ENCODE results near the gene GPC6.

GPC6 gene

GRCh38 chr13:94382960-94383359 is 1156.4 kb downstream of the GPC6 start:
- no peak for TF ChIP-seq GATA2 (IDR thresholded peaks at IDR 0.05; ENCODE audit: low read depth, low read length)

GRCh38 chr13:94384231-94384905 is 1157.8 kb downstream of the GPC6 start:
- no peak for TF ChIP-seq GATA2 (IDR thresholded peaks at IDR 0.05; ENCODE audit: low read depth, low read length)

GRCh38 chr13:94387047-94387446 is 1160.4 kb downstream of the GPC6 start:
- TF ChIP-seq GATA2 (IDR thresholded peaks at IDR 0.05; ENCODE audit: low read depth, low read length) (no peak), GATA3 (IDR thresholded peaks at IDR 0.05; ENCODE audit: low read depth, low read length) (no peak)

- no peak for TF ChIP-seq GATA2 (IDR thresholded peaks at IDR 0.05; ENCODE audit: low read depth, low read length)
- TF ChIP-seq GATA3 (IDR thresholded peaks at IDR 0.05; ENCODE audit: low read depth, low read length): no peak
Measured at GRCh38 chr13:94389604-94390351, 1163.2 kb downstream of the GPC6 start.

DNA sequence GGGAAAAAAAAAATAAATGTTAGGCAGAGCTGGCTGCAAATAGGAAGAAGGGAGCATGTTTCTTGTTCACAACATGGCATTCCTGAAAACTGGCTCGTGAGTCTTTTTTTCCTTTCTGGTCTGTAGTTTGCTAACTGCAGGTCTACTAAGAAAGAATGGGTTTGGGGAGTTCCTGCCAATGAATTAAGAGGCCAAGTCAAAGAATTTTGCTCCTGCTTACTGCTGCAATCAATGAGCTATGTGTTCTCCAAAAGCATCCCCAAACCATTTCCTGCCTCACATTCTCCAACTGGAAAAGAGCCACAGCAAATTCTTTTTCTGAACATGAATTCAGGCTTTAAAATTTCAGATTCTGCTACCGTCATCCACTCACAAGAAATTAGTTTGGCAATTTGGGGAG is 1164.3 kb downstream of the GPC6 start:
- TF ChIP-seq GATA3 (IDR thresholded peaks at IDR 0.05; ENCODE audit: low read depth, low read length): no peak
- TF ChIP-seq GATA2 (IDR thresholded peaks at IDR 0.05; ENCODE audit: low read depth, low read length): no peak

GRCh38 chr13:94394723-94395122 is 1168.1 kb downstream of the GPC6 start:
- TF ChIP-seq GATA2 (IDR thresholded peaks at IDR 0.05; ENCODE audit: low read depth, low read length) (no peak), GATA3 (IDR thresholded peaks at IDR 0.05; ENCODE audit: low read depth, low read length) (no peak)

GRCh38 chr13:94395860-94396259 is 1169.3 kb downstream of the GPC6 start:
- TF ChIP-seq GATA2 (IDR thresholded peaks at IDR 0.05; ENCODE audit: low read depth, low read length): no peak
- TF ChIP-seq GATA3 (IDR thresholded peaks at IDR 0.05; ENCODE audit: low read depth, low read length): no peak

- TF ChIP-seq GATA3 (IDR thresholded peaks at IDR 0.05; ENCODE audit: low read depth, low read length): no peak
- TF ChIP-seq GATA2 (IDR thresholded peaks at IDR 0.05; ENCODE audit: low read depth, low read length): no peak
Measured at GRCh38 chr13:94399812-94400211, 1173.2 kb downstream of the GPC6 start.

DNA sequence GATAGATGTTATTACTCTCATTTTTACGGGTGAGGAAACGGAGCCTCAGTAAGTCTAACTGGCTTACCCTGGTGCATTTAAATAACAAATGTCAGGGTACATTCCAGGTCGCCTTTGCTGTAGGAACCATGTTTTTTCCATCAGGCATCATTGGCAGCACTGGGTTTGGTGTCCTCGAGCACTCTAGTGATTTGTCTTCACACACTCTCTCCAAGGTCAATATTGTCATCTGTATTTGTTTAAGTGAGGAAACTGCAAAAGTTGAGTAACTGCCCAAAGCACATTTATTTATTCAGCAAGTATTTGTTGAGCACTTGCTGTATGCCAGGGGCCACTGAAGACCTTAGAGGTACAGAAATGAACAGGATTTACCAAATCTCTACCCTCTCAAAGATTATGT is 1174.3 kb downstream of the GPC6 start:
- no peak for TF ChIP-seq GATA3 (IDR thresholded peaks at IDR 0.05; ENCODE audit: low read depth, low read length)
- no peak for TF ChIP-seq GATA2 (IDR thresholded peaks at IDR 0.05; ENCODE audit: low read depth, low read length)

- TF ChIP-seq GATA2 (IDR thresholded peaks at IDR 0.05; ENCODE audit: low read depth, low read length) (no peak), GATA3 (IDR thresholded peaks at IDR 0.05; ENCODE audit: low read depth, low read length) (no peak)
Measured at GRCh38 chr13:94408314-94409036, 1181.9 kb downstream of the GPC6 start.

- no peak for TF ChIP-seq GATA3 (IDR thresholded peaks at IDR 0.05; ENCODE audit: low read depth, low read length)
- TF ChIP-seq GATA2 (IDR thresholded peaks at IDR 0.05; ENCODE audit: low read depth, low read length): no peak
Measured at GRCh38 chr13:94411747-94412146, 1185.1 kb downstream of the GPC6 start.

DNA sequence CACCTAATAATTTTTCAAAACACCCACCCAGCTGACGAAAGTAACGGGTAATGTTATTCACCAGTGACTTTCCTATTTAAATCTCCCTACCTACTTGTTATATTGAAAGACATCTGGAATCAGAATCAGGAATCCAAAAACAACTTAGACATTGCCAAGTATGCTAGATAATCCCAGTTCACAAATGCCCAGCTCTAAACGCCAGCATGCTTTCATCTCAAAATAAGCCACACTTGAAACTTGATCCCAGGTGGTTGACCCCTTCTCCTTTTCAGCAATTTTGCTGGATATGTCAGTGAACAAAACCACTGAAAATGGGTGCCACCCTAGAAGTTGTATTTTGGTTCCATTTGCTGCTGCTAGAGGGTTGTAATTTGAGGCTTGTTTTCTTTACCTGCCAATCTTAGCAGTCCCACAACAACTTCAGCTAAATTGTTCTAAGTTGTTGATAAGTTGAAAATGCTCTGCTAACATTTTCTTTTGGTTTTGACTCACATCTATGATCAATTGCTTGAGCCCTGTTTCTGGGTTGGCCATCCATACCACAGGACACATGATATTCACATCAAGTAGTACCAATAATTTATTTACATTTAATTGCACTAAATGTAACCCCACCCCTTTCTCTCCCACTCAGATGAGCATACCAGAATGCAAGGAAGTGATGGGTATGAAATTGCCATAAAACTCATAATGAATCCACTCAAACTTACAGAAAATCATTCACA is 1186.4 kb downstream of the GPC6 start:
- no peak for TF ChIP-seq GATA2 (IDR thresholded peaks at IDR 0.05; ENCODE audit: low read depth, low read length)
- TF ChIP-seq GATA3 (IDR thresholded peaks at IDR 0.05; ENCODE audit: low read depth, low read length): no peak

GRCh38 chr13:94413598-94413944 is 1187.0 kb downstream of the GPC6 start:
- TF ChIP-seq GATA2 (IDR thresholded peaks at IDR 0.05; ENCODE audit: low read depth, low read length) (no peak), GATA3 (IDR thresholded peaks at IDR 0.05; ENCODE audit: low read depth, low read length) (no peak)

DNA sequence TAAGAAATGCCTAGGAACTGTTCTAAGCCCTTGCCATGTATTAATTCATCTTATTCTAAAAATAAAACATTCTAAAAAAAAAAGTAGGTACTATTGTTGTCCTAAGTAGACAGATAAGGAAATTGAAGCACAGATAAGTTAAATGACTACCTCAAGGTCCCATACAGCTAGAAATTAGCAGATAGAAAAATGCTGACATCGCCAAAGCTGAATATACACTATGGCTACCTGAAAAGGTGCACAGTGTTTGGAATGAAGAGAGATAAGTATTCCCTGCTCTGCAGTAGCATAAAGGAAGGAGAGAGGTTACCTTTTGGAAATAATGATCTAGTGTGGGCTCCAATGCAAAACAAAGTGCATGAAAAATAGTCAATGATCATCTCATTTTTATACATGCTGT is 1187.5 kb downstream of the GPC6 start:
- no peak for TF ChIP-seq GATA2 (IDR thresholded peaks at IDR 0.05; ENCODE audit: low read depth, low read length)
- no peak for TF ChIP-seq GATA3 (IDR thresholded peaks at IDR 0.05; ENCODE audit: low read depth, low read length)

All from SH-SY5Y (cell line).